Activated CD8-positive, alpha-beta T cell treated with anti-CD3 and anti-CD28 coated beads for 36 hours (primary cell): ENCODE data around the gene LRRC59. TPM values are rescaled to one million over a fixed set of nuclear protein-coding genes. Genes with fewer than 3 reads are reported as not detected.
"Not testable (repeated sequence)": the region's sequence is repeated elsewhere in the genome, so short reads cannot be mapped to it uniquely, and the experiment has no call there.

Source experiments
- ATAC-seq: fragments of 200-7000 bp; cut with Tn5 transposase; one replicate; pipeline ENCODE4 v1.10.0; 2021; ENCODE audit warnings: mild to moderate bottlenecking, moderate library complexity
- CTCF ChIA-PET: fragments of 350-600 bp; sonication (Branson Sonifier 250); formaldehyde crosslinking; loops from one replicate; lab custom pipeline; 2021; ENCODE audit warnings: antibody characterized with exemption; lab: Charles Lee
- POLR2A ChIA-PET: fragments of 350-600 bp; sonication (Branson Sonifier 250); formaldehyde crosslinking; loops from one replicate; lab custom pipeline; 2021; ENCODE audit warnings: antibody characterized with exemption; lab: Charles Lee
- DNase-seq: peaks from one replicate; pipeline ENCODE4 v3.0.0-alpha.2; 2020
- H3K27ac Mint-ChIP-seq: one replicate; pipeline ENCODE4 v1.8.0; 2021; ENCODE audit warnings: mild to moderate bottlenecking, mixed read lengths
- H3K27me3 Mint-ChIP-seq: one replicate; pipeline ENCODE4 v1.8.0; 2021; ENCODE audit warnings: mixed read lengths
- H3K36me3 Mint-ChIP-seq: one replicate; pipeline ENCODE4 v1.8.0; 2021; ENCODE audit warnings: low read depth, mixed read lengths
- H3K4me1 Mint-ChIP-seq: one replicate; pipeline ENCODE4 v1.8.0; 2021; ENCODE audit warnings: low read depth, mixed read lengths
- H3K4me3 Mint-ChIP-seq: one replicate; pipeline ENCODE4 v1.8.0; 2021; ENCODE audit warnings: mild to moderate bottlenecking, moderate library complexity, mixed read lengths
- H3K9me3 Mint-ChIP-seq: one replicate; pipeline ENCODE4 v1.8.0; 2021; ENCODE audit warnings: mixed read lengths
- CTCF ChIP-seq: fragments of 200-600 bp; IDR thresholded peaks from one replicate; pipeline ENCODE4 v1.8.0; 2022; ENCODE audit warnings: antibody characterized with exemption, mild to moderate bottlenecking
- intact Hi-C: fragments of 100-400 bp; cut with micrococcal nuclease; formaldehyde crosslinking; loops from one replicate; pipeline ENCODE4 v1.10.0; 2022
- total RNA-seq, 2 experiments: library from RNA; stranded (reverse); gene quantifications; one replicate each; pipeline ENCODE4 v1.2.3, GENCODE V29; 2021

The LRRC59 gene
- total RNA-seq, 2 experiments from 2014 or later = 70.6 to 71.0 TPM

DNA sequence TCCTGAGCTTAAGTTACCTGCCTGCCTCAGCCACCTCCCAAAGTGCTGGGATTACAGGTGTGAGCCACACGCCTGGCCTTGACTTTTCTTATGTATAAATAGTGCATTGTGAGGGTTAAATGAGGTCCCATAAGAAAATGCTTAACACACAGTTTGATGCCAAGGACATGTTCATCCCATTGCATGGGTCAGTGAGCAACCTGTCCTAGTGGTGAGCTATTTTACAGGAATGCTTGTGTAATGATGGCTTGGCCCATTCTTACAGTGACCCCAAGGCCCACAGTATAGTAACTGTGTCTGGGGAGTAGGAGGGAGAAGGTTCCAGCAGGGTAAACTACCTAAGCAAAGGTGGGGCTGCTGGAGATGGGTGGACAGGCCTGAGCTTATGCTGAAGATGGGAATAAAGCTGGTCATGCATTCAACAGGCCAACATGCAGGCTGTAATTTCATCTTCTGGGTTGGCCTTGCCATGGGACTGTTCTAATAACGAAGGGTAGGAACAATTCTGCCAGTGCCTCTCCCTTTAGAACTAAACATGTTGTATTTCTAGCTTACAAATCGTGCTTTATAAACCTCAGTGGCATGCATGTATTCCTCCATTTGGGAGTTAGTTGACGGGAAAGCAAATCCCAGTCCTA, 34.9 kb upstream of the LRRC59 start:
- no peaks in the 10 kb centered on the region for H3K9me3 Mint-ChIP-seq
- CTCF ChIA-PET = interaction anchor here (1.0 to 1.2 kb wide), 3 partner anchors 42 to 167 kb away, joined by 3 read pairs; no protein-coding TSS in a partner anchor
- intact Hi-C loops = no loop called here
- ATAC-seq (no peak), DNase-seq (no peak)
- POLR2A ChIA-PET = no interaction called here
- peaks cover 6% of the 10 kb centered on the region for H3K4me1 Mint-ChIP-seq
- TF ChIP-seq CTCF = no peak
- no peaks in the 10 kb centered on the region for H3K36me3 Mint-ChIP-seq
- no peak overlapping the region for H3K27ac Mint-ChIP-seq
- no peak overlapping the region for H3K4me3 Mint-ChIP-seq
- no peaks in the 10 kb centered on the region for H3K27me3 Mint-ChIP-seq

GRCh38 chr17:50430821-50431618, 33.7 kb upstream of the LRRC59 start:
- Mint-ChIP-seq H3K27me3 (no peaks in the 10 kb centered on the region), H3K9me3 (no peaks in the 10 kb centered on the region), H3K36me3 (no peaks in the 10 kb centered on the region), H3K27ac (no peak overlapping the region), H3K4me1 (peaks cover 12% of the 10 kb centered on the region), H3K4me3 (no peak overlapping the region)
- ChIA-PET POLR2A (interaction anchor here (1.1 kb wide), 1 partner anchor 19 kb away, joined by 3 read pairs; no protein-coding TSS in a partner anchor), CTCF (interaction anchor here (1.0 to 1.2 kb wide), 2 partner anchors 12 to 168 kb away, joined by 3 read pairs; no protein-coding TSS in a partner anchor)
- intact Hi-C loops = no loop called here
- DNase-seq (no peak), ATAC-seq (no peak)
- no peak for TF ChIP-seq CTCF

- DNase-seq (no peak), ATAC-seq (no peak)
- no peak for TF ChIP-seq CTCF
- no peak overlapping the region for H3K27ac Mint-ChIP-seq
- H3K36me3 Mint-ChIP-seq = no peaks in the 10 kb centered on the region
- intact Hi-C loops = no loop called here
- peaks cover 17% of the 10 kb centered on the region for H3K4me1 Mint-ChIP-seq
- H3K4me3 Mint-ChIP-seq = no peak overlapping the region
- no peaks in the 10 kb centered on the region for H3K27me3 Mint-ChIP-seq
- no peaks in the 10 kb centered on the region for H3K9me3 Mint-ChIP-seq
- ChIA-PET POLR2A (interaction anchor here (1.6 kb wide), 1 partner anchor 12 kb away, joined by 4 read pairs; no protein-coding TSS in a partner anchor), CTCF (interaction anchor here (0.6 to 2.8 kb wide), 5 partner anchors 8 to 146 kb away, joined by 3 to 11 read pairs (median 3); partner anchors contain the start of gene LRRC59)
These were observed 32.5 kb upstream of the LRRC59 start for GRCh38 chr17:50429793-50430192.

- CTCF ChIA-PET = interaction anchor here (1.1 to 2.8 kb wide), 3 partner anchors 9 to 50 kb away, joined by 3 to 11 read pairs (median 5); partner anchors contain the start of gene LRRC59
- H3K27me3 Mint-ChIP-seq = no peaks in the 10 kb centered on the region
- ATAC-seq = no peak
These were observed 31.6 kb upstream of the LRRC59 start for GRCh38 chr17:50428831-50429424.

DNA sequence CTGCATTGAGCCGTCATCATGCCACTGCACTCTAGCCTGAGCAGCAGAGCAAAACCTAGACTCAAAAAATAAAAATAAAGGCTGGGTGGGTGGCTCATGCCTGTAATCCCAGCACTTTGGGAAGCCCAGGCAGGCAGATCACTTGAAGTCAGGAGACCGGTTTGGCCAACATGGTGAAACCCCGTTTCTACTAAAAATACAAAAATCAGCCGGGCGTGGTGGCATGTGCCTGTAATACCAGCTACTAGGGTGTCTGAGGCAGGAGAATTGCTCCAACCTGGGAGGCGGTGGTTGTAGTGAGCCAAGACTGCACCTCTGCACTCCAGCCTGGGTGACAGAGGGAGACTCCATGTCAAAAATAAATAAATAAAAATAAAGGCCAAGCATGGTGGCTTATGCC, 30.8 kb upstream of the LRRC59 start:
- ATAC-seq, intact Hi-C loops, H3K4me3 Mint-ChIP-seq, DNase-seq, H3K27me3 Mint-ChIP-seq, H3K9me3 Mint-ChIP-seq, POLR2A ChIA-PET, H3K27ac Mint-ChIP-seq, H3K36me3 Mint-ChIP-seq: not testable (repeated sequence)
- peaks cover 23% of the 10 kb centered on the region for H3K4me1 Mint-ChIP-seq
- CTCF ChIA-PET = interaction anchor here (1.6 to 2.8 kb wide), 2 partner anchors 10 to 31 kb away, joined by 5 to 11 read pairs; partner anchors contain the start of gene LRRC59

More at GRCh38 chr17:50428831-50429424, 31.6 kb upstream of the LRRC59 start:
- H3K9me3 Mint-ChIP-seq = no peaks in the 10 kb centered on the region
- H3K27ac Mint-ChIP-seq = no peak overlapping the region
- no peak for DNase-seq
- peaks cover 21% of the 10 kb centered on the region for H3K4me1 Mint-ChIP-seq
- no peak overlapping the region for H3K4me3 Mint-ChIP-seq
- intact Hi-C loops = no loop called here
- no peak for TF ChIP-seq CTCF
- POLR2A ChIA-PET = interaction anchor here (1.6 kb wide), 1 partner anchor 13 kb away, joined by 4 read pairs; no protein-coding TSS in a partner anchor
- H3K36me3 Mint-ChIP-seq = no peaks in the 10 kb centered on the region
